ENCODE results near the gene INAFM1. TPM values are rescaled to one million over a fixed set of nuclear protein-coding genes. Genes with fewer than 3 reads are reported as not detected.

The INAFM1 gene
- total and polyA plus RNA-seq, 2 donors (not counting 1 experiment from before 2014, with no cell fraction given): 6.6 to 13.6 TPM

DNA sequence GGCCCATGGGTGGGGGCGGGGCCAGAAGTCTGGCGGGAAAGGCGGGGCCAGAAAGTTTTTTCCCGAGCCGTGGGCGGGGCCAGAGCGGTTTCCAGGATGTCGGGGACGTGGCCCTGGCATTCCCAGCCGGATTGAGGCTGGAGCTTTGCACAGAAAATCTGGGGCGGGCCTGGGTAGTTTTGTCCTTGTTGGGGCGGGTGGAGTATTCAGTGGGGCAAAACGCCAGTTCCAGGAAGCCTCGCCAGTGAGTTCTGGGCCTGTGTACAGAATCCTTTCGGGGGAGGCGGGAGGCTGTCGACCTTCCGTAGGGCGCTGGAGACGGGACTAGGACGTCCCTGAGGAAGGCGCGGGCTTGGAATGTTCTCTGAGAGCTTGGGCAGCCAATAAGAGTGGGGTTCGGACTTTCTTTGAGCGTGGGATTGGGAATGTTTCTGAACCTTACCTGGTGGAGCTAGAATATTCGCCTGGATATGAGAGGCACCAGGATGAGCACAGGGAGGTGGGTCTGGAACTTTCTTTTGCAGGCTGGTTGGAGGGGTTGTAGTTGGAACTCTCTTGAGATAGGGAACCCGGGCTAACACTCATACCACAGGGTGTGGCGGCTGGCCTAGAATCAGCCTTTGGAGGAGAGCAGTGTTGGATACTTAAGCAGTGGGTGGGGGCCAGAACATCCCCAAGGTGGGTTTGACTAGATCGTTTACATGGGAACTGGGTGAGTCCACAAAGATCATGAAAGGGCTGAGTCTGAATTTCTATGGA lies 17.1 kb upstream of the INAFM1 start:
- intact Hi-C loops (cut with micrococcal nuclease): loop anchor here (1.0 to 10.0 kb wide), 3 partner anchors 16 to 393 kb away; partner anchors contain the start of genes ARHGAP35 and TMEM160
- no peaks in the 10 kb centered on the region for H3K27me3 Mint-ChIP-seq
- WGBS (ENCODE audit: insufficient coverage): 15% methylated on average over 29 of the region's 29 CpGs
- peaks cover 44% of the 10 kb centered on the region for H4K20me1 ChIP-seq (ENCODE audit: control insufficient read depth, insufficient read depth, low read length, poor library complexity, severe bottlenecking)
- CTCF ChIA-PET: interaction anchor here (1.2 to 5.5 kb wide), 5 partner anchors 12 to 144 kb away, joined by 4 to 66 read pairs (median 22); partner anchors contain the start of genes INAFM1 and ZC3H4
- peaks cover 0 to 6% (median 0%) of the 10 kb centered on the region in 3 donors for H3K9me3 ChIP-seq (ENCODE audit: control extremely low read depth in 1 of 3, control insufficient read depth in 2 of 3, insufficient read depth in 1 of 3, low read length in 2 of 3)
- POLR2A ChIA-PET: interaction anchor here (0.6 to 2.6 kb wide), 7 partner anchors 9 to 1383 kb away, joined by 4 to 74 read pairs (median 6); partner anchors contain the start of genes DHX34 and INAFM1
- no peaks in the 10 kb centered on the region for H3K27me3 ChIP-seq (replicated peaks in 1 of 4; ENCODE audit: control extremely low read depth in 1 of 4, control insufficient read depth in 3 of 4, insufficient read depth in 4 of 4, low read length in 3 of 4)
- peak overlapping the region; percentile 95 for H3K27ac Mint-ChIP-seq
- peak overlapping the region; percentile 78 for H3K9ac ChIP-seq (ENCODE audit: low read length)
- ATAC-seq (ENCODE audit: low read depth): no peak
- peak overlapping the region; percentile 38 to 66 (median 62) for H3K4me3 ChIP-seq (ENCODE audit: control extremely low read depth in 1 of 5, extremely low read depth in 1 of 5, insufficient read depth in 1 of 5, low read depth in 2 of 5, low read length in 4 of 5)
- no peaks in the 10 kb centered on the region for H3K9me3 Mint-ChIP-seq (ENCODE audit: insufficient read depth)
- H3K4me3 Mint-ChIP-seq: peak overlapping the region; percentile 92
- peaks cover 3 to 30% of the 10 kb centered on the region in 2 experiments for H3K36me3 ChIP-seq (replicated peaks in 1 of 2; ENCODE audit: control extremely low read depth in 1 of 2, control insufficient read depth in 1 of 2, extremely low read depth in 1 of 2, insufficient read depth in 2 of 2, low read length in 1 of 2)
- TF ChIP-seq, protein P1, sequence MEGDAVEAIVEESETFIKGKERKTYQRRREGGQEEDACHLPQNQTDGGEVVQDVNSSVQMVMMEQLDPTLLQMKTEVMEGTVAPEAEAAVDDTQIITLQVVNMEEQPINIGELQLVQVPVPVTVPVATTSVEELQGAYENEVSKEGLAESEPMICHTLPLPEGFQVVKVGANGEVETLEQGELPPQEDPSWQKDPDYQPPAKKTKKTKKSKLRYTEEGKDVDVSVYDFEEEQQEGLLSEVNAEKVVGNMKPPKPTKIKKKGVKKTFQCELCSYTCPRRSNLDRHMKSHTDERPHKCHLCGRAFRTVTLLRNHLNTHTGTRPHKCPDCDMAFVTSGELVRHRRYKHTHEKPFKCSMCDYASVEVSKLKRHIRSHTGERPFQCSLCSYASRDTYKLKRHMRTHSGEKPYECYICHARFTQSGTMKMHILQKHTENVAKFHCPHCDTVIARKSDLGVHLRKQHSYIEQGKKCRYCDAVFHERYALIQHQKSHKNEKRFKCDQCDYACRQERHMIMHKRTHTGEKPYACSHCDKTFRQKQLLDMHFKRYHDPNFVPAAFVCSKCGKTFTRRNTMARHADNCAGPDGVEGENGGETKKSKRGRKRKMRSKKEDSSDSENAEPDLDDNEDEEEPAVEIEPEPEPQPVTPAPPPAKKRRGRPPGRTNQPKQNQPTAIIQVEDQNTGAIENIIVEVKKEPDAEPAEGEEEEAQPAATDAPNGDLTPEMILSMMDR (IDR thresholded peaks at IDR 0.05): no peak
- no peak for TF ChIP-seq EZH2 (IDR thresholded peaks at IDR 0.05; ENCODE audit: borderline replicate concordance, insufficient read depth, low read depth, low read length, poor library complexity, severe bottlenecking)
- H2AFZ ChIP-seq (ENCODE audit: insufficient read depth, low read depth, low read length, poor library complexity, severe bottlenecking): peak overlapping the region; percentile 5
- H3K27ac ChIP-seq (ENCODE audit: low read length in 2 of 2): peak overlapping the region; percentile 73 to 94
- H3K4me2 ChIP-seq (replicated peaks; ENCODE audit: low read depth, low read length, poor library complexity, severe bottlenecking): peak overlapping the region; percentile 84
- peaks cover 25% of the 10 kb centered on the region for H3K79me2 ChIP-seq (ENCODE audit: control insufficient read depth, insufficient read depth, low read length)
- peaks cover 45% of the 10 kb centered on the region for H3K4me1 Mint-ChIP-seq
- DNase-seq: no peak
- H3K4me1 ChIP-seq (ENCODE audit: control insufficient read depth in 2 of 2, insufficient read depth in 2 of 2, low read length in 2 of 2): peaks cover 18 to 27% of the 10 kb centered on the region in 2 donors

DNA sequence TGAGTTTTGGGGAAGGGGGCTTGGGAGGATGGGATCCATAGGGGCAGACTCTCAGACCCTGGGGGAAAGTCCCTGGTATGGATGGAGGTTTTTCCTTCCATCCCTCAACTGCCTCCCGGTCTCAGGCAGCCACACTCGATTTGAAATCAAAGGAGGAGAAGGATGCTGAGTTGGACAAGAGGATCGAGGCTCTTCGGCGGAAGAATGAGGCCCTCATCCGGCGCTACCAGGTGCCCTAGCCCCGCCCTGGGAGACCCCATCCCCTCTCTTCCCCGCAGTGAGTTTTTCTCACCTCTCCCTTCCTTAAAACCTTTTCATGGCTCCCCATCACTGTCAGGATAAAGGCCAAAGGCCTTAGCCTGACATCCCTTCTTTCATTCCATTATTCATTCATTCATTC lies 16.3 kb upstream of the INAFM1 start:
- Histone ChIP-seq H4K20me1 (ENCODE audit: control insufficient read depth, insufficient read depth, low read length, poor library complexity, severe bottlenecking) (peaks cover 44% of the 10 kb centered on the region), H3K79me2 (ENCODE audit: control insufficient read depth, insufficient read depth, low read length) (peaks cover 25% of the 10 kb centered on the region), H3K9ac (ENCODE audit: low read length) (no peak overlapping the region), H3K36me3 (replicated peaks in 1 of 2; ENCODE audit: control extremely low read depth in 1 of 2, control insufficient read depth in 1 of 2, extremely low read depth in 1 of 2, insufficient read depth in 2 of 2, low read length in 1 of 2) (peaks cover 3 to 30% of the 10 kb centered on the region in 2 experiments), H3K9me3 (ENCODE audit: control extremely low read depth in 1 of 3, control insufficient read depth in 2 of 3, insufficient read depth in 1 of 3, low read length in 2 of 3) (peaks cover 0 to 6% (median 0%) of the 10 kb centered on the region in 3 donors), H3K4me3 (ENCODE audit: control extremely low read depth in 1 of 5, extremely low read depth in 1 of 5, insufficient read depth in 1 of 5, low read depth in 2 of 5, low read length in 4 of 5) (no peak overlapping the region), H3K27ac (ENCODE audit: low read length in 2 of 2) (no peak overlapping the region), H2AFZ (ENCODE audit: insufficient read depth, low read depth, low read length, poor library complexity, severe bottlenecking) (no peak overlapping the region), H3K4me1 (ENCODE audit: control insufficient read depth in 2 of 2, insufficient read depth in 2 of 2, low read length in 2 of 2) (peaks cover 20 to 34% of the 10 kb centered on the region in 2 donors), H3K4me2 (replicated peaks; ENCODE audit: low read depth, low read length, poor library complexity, severe bottlenecking) (no peak overlapping the region), H3K27me3 (replicated peaks in 1 of 4; ENCODE audit: control extremely low read depth in 1 of 4, control insufficient read depth in 3 of 4, insufficient read depth in 4 of 4, low read length in 3 of 4) (no peaks in the 10 kb centered on the region)
- H3K27me3 Mint-ChIP-seq: no peaks in the 10 kb centered on the region
- H3K4me3 Mint-ChIP-seq: peak overlapping the region; percentile 92
- CTCF ChIA-PET: interaction anchor here (0.7 kb wide), 1 partner anchor 14 kb away, joined by 3 read pairs; no protein-coding TSS in a partner anchor
- H3K9me3 Mint-ChIP-seq (ENCODE audit: insufficient read depth): no peaks in the 10 kb centered on the region
- H3K4me1 Mint-ChIP-seq: peaks cover 46% of the 10 kb centered on the region
- DNase-seq (no peak), ATAC-seq (ENCODE audit: low read depth) (no peak)
- POLR2A ChIA-PET: no interaction called here
- WGBS (ENCODE audit: insufficient coverage): 97% methylated on average over 8 of the region's 9 CpGs
- intact Hi-C loops (cut with micrococcal nuclease): loop anchor here (10.0 kb wide), 1 partner anchor 394 kb away; the partner anchor contains the start of gene ARHGAP35
- H3K27ac Mint-ChIP-seq: no peak overlapping the region
- TF ChIP-seq, protein P1 (IDR thresholded peaks at IDR 0.05): no peak
- TF ChIP-seq EZH2 (IDR thresholded peaks at IDR 0.05; ENCODE audit: borderline replicate concordance, insufficient read depth, low read depth, low read length, poor library complexity, severe bottlenecking): no peak

All from B cell (primary cell).